ENCODE data around the gene GRIK2. TPM values are rescaled to one million over a fixed set of nuclear protein-coding genes. Genes with fewer than 3 reads are reported as not detected.

The GRIK2 gene
- total RNA-seq, 1 donor from 2014 or later = 2.5 TPM

DNA sequence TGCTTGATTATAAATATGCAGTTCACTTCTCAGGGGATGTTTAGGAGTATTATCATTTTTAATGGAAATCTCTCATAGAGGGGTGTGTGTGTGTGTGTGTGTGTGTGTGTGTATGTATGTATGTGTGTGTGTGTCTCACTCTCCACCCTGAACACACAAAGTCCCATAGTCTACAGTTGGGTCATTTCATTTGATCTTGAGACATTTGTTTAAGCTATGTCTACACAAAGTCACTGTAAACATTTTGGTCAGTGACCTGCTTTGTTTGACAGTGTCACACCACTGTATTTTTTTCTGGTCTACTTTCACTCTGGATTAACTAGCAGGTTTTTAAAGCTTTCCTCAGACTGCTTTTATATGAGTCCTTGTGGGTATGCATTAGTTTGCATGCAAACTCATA is 215.2 kb downstream of the GRIK2 start:
- Mint-ChIP-seq H3K4me3 (ENCODE audit: unreplicated experiment) (no peak overlapping the region), H3K27ac (ENCODE audit: unreplicated experiment) (no peak overlapping the region), H3K27me3 (ENCODE audit: low read depth, unreplicated experiment) (no peaks in the 10 kb centered on the region), H3K9me3 (ENCODE audit: unreplicated experiment) (no peaks in the 10 kb centered on the region), H3K36me3 (ENCODE audit: low read depth, unreplicated experiment) (no peaks in the 10 kb centered on the region), H3K4me1 (ENCODE audit: low read depth, unreplicated experiment) (peaks cover 6% of the 10 kb centered on the region)
- Histone ChIP-seq H3K27me3 (ENCODE audit: insufficient read depth, low read length) (no peaks in the 10 kb centered on the region), H3K79me2 (ENCODE audit: insufficient read depth, low read length) (no peaks in the 10 kb centered on the region), H3K4me2 (ENCODE audit: low read length) (no peak overlapping the region), H4K20me1 (ENCODE audit: insufficient read depth, low read length) (no peaks in the 10 kb centered on the region), H3K4me1 (ENCODE audit: insufficient read depth, low read length) (no peaks in the 10 kb centered on the region), H3K9ac (ENCODE audit: low read length) (no peak overlapping the region), H3K27ac (ENCODE audit: low read depth, low read length) (no peak overlapping the region), H3K36me3 (ENCODE audit: insufficient read depth, low read length) (no peaks in the 10 kb centered on the region), H3K4me3 (ENCODE audit: insufficient read depth, low read depth, low read length) (no peak overlapping the region), H3K9me3 (ENCODE audit: insufficient read depth, low read depth, low read length) (no peaks in the 10 kb centered on the region), H2AFZ (ENCODE audit: low read depth, low read length) (no peak overlapping the region)
- no peak for FAIRE-seq
- no peak for TF ChIP-seq EZH2 (IDR thresholded peaks at IDR 0.05; ENCODE audit: insufficient read depth, low read length)
- TF ChIP-seq, protein P1, sequence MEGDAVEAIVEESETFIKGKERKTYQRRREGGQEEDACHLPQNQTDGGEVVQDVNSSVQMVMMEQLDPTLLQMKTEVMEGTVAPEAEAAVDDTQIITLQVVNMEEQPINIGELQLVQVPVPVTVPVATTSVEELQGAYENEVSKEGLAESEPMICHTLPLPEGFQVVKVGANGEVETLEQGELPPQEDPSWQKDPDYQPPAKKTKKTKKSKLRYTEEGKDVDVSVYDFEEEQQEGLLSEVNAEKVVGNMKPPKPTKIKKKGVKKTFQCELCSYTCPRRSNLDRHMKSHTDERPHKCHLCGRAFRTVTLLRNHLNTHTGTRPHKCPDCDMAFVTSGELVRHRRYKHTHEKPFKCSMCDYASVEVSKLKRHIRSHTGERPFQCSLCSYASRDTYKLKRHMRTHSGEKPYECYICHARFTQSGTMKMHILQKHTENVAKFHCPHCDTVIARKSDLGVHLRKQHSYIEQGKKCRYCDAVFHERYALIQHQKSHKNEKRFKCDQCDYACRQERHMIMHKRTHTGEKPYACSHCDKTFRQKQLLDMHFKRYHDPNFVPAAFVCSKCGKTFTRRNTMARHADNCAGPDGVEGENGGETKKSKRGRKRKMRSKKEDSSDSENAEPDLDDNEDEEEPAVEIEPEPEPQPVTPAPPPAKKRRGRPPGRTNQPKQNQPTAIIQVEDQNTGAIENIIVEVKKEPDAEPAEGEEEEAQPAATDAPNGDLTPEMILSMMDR (IDR thresholded peaks at IDR 0.05; ENCODE audit: insufficient read depth, low read depth, low read length) = no peak
- no peak for DNase-seq (ENCODE audit: low read depth)

DNA sequence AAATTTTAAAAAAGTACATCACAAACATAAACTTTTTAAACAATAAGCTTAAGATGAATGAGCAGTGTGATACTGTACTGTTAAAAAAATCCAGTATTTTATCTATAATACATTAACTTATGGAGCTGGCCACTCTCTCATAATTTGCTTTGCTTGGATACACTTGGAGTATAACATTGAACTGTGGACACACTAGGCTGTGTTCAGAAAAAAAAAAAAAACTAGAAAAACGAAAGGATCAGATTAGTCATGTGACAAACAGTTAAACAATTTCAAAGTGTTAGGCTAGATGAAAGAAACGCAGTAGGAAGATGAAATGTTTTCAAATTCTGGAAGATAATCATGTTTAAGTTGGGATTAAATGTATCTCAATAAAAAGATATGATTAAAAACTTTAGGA is 220.0 kb downstream of the GRIK2 start:
- no peak overlapping the region for H2AFZ ChIP-seq (ENCODE audit: low read depth, low read length)
- H3K4me3 ChIP-seq (ENCODE audit: insufficient read depth, low read depth, low read length) = no peak overlapping the region
- no peaks in the 10 kb centered on the region for H3K9me3 ChIP-seq (ENCODE audit: insufficient read depth, low read depth, low read length)
- no peak overlapping the region for H3K9ac ChIP-seq (ENCODE audit: low read length)
- Mint-ChIP-seq H3K4me1 (ENCODE audit: low read depth, unreplicated experiment) (peaks cover 14% of the 10 kb centered on the region), H3K4me3 (ENCODE audit: unreplicated experiment) (no peak overlapping the region), H3K27me3 (ENCODE audit: low read depth, unreplicated experiment) (no peaks in the 10 kb centered on the region), H3K27ac (ENCODE audit: unreplicated experiment) (no peak overlapping the region), H3K9me3 (ENCODE audit: unreplicated experiment) (no peaks in the 10 kb centered on the region), H3K36me3 (ENCODE audit: low read depth, unreplicated experiment) (no peaks in the 10 kb centered on the region)
- no peak overlapping the region for H3K4me2 ChIP-seq (ENCODE audit: low read length)
- no peak for TF ChIP-seq EZH2 (IDR thresholded peaks at IDR 0.05; ENCODE audit: insufficient read depth, low read length)
- TF ChIP-seq, protein P1 (IDR thresholded peaks at IDR 0.05; ENCODE audit: insufficient read depth, low read depth, low read length) = no peak
- no peaks in the 10 kb centered on the region for H3K27me3 ChIP-seq (ENCODE audit: insufficient read depth, low read length)
- H3K4me1 ChIP-seq (ENCODE audit: insufficient read depth, low read length) = no peaks in the 10 kb centered on the region
- no peak overlapping the region for H3K27ac ChIP-seq (ENCODE audit: low read depth, low read length)
- no peaks in the 10 kb centered on the region for H3K36me3 ChIP-seq (ENCODE audit: insufficient read depth, low read length)
- no peaks in the 10 kb centered on the region for H4K20me1 ChIP-seq (ENCODE audit: insufficient read depth, low read length)
- DNase-seq (ENCODE audit: low read depth) = no peak
- no peaks in the 10 kb centered on the region for H3K79me2 ChIP-seq (ENCODE audit: insufficient read depth, low read length)
- FAIRE-seq = no peak

DNA sequence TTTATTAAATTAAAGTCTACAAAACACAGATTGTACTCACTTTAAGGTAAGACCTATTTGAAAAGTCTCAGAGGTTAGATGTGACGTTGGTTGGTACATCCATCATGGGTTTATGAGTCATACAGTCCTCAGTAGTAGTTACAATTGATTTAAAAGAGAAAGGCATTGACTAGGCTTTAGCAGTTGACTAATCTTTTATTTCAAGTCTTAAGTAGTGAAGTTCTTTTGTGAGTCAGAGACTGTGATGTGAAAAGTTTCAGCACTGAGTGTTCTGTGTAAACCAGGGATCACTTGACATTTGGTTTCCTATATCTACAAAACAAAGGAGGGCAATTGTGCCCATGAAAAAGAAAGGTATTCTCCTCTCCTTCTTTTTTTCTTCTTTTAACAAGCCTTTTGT is 221.3 kb downstream of the GRIK2 start:
- H3K4me3 ChIP-seq (ENCODE audit: insufficient read depth, low read depth, low read length) = no peak overlapping the region
- no peaks in the 10 kb centered on the region for H3K4me1 ChIP-seq (ENCODE audit: insufficient read depth, low read length)
- H3K79me2 ChIP-seq (ENCODE audit: insufficient read depth, low read length) = no peaks in the 10 kb centered on the region
- H3K36me3 Mint-ChIP-seq (ENCODE audit: low read depth, unreplicated experiment) = no peaks in the 10 kb centered on the region
- FAIRE-seq (no peak), DNase-seq (ENCODE audit: low read depth) (peak; percentile 82)
- H3K4me3 Mint-ChIP-seq (ENCODE audit: unreplicated experiment) = no peak overlapping the region
- no peak overlapping the region for H3K9ac ChIP-seq (ENCODE audit: low read length)
- H3K27me3 ChIP-seq (ENCODE audit: insufficient read depth, low read length) = no peaks in the 10 kb centered on the region
- no peak overlapping the region for H3K27ac ChIP-seq (ENCODE audit: low read depth, low read length)
- H3K27me3 Mint-ChIP-seq (ENCODE audit: low read depth, unreplicated experiment) = no peaks in the 10 kb centered on the region
- H3K9me3 ChIP-seq (ENCODE audit: insufficient read depth, low read depth, low read length) = no peaks in the 10 kb centered on the region
- H3K36me3 ChIP-seq (ENCODE audit: insufficient read depth, low read length) = no peaks in the 10 kb centered on the region
- H3K9me3 Mint-ChIP-seq (ENCODE audit: unreplicated experiment) = no peaks in the 10 kb centered on the region
- peaks cover 17% of the 10 kb centered on the region for H3K4me1 Mint-ChIP-seq (ENCODE audit: low read depth, unreplicated experiment)
- no peaks in the 10 kb centered on the region for H4K20me1 ChIP-seq (ENCODE audit: insufficient read depth, low read length)
- TF ChIP-seq, protein P1 (IDR thresholded peaks at IDR 0.05; ENCODE audit: insufficient read depth, low read depth, low read length) = no peak
- TF ChIP-seq EZH2 (IDR thresholded peaks at IDR 0.05; ENCODE audit: insufficient read depth, low read length) = no peak
- peak overlapping the region; percentile 58 for H3K27ac Mint-ChIP-seq (ENCODE audit: unreplicated experiment)
- no peak overlapping the region for H3K4me2 ChIP-seq (ENCODE audit: low read length)
- H2AFZ ChIP-seq (ENCODE audit: low read depth, low read length) = no peak overlapping the region
